Hepatocyte (in vitro differentiated cells): ENCODE results near the gene HMGN5. TPM values are rescaled to one million over a fixed set of nuclear protein-coding genes. Genes with fewer than 3 reads are reported as not detected.

Experiments
- DNase-seq: peaks from one replicate; pipeline ENCODE4 v3.0.0-alpha.2; 2016; ENCODE audit warnings: low spot score
- H2AFZ ChIP-seq: fragments of 200-600 bp; sonication (generic); 2 replicates; pipeline ENCODE4 v1.6.0; 2016; ENCODE audit warnings: antibody characterized with exemption, mild to moderate bottlenecking
- H3K27ac ChIP-seq: fragments of 200-600 bp; sonication (generic); 2 replicates; pipeline ENCODE4 v1.5.1; 2016; ENCODE audit warnings: mild to moderate bottlenecking
- H3K27me3 ChIP-seq: fragments of 200-600 bp; sonication (generic); 2 replicates; pipeline ENCODE4 v1.6.1; 2016
- H3K36me3 ChIP-seq: fragments of 200-600 bp; sonication (generic); replicated peaks from 2 replicates; pipeline ENCODE4 v1.5.1; 2016; ENCODE audit warnings: low read depth; ENCODE audit not compliant: insufficient read depth
- H3K4me1 ChIP-seq: fragments of 200-600 bp; sonication (generic); 2 replicates; pipeline ENCODE4 v1.5.1; 2016; ENCODE audit warnings: mild to moderate bottlenecking, moderate library complexity; ENCODE audit not compliant: insufficient read depth
- H3K4me2 ChIP-seq: fragments of 200-600 bp; sonication (generic); 2 replicates; pipeline ENCODE4 v1.6.0; 2016
- H3K4me3 ChIP-seq: fragments of 200-600 bp; sonication (generic); 2 replicates; pipeline ENCODE4 v1.5.1; 2016; ENCODE audit warnings: mild to moderate bottlenecking
- H3K79me2 ChIP-seq: fragments of 200-600 bp; sonication (generic); 2 replicates; pipeline ENCODE4 v1.6.0; 2017; ENCODE audit warnings: mild to moderate bottlenecking
- H3K9me2 ChIP-seq: fragments of 200-600 bp; sonication (generic); replicated peaks from 2 replicates; pipeline ENCODE4 v1.6.0; 2017; ENCODE audit warnings: mild to moderate bottlenecking; ENCODE audit not compliant: insufficient read depth
- H3K9me3 ChIP-seq: fragments of 200-600 bp; sonication (generic); 2 replicates; pipeline ENCODE4 v1.5.1; 2016; ENCODE audit warnings: low read depth, mild to moderate bottlenecking
- H4K20me1 ChIP-seq: fragments of 200-600 bp; sonication (generic); 2 replicates; pipeline ENCODE4 v1.6.0; 2016; ENCODE audit warnings: mild to moderate bottlenecking; ENCODE audit not compliant: insufficient read depth, poor library complexity, severe bottlenecking
- EZH2 ChIP-seq: fragments of 200-600 bp; sonication (generic); IDR thresholded peaks from 2 replicates; pipeline ENCODE4 v1.6.1; 2016; ENCODE audit warnings: antibody characterized with exemption, mild to moderate bottlenecking, borderline replicate concordance
- EZH2phosphoT487 ChIP-seq: fragments of 200-600 bp; sonication (generic); IDR thresholded peaks from one replicate; pipeline ENCODE4 v1.6.1; 2018; ENCODE audit warnings: antibody characterized with exemption, mild to moderate bottlenecking, low read depth, moderate library complexity; ENCODE audit not compliant: unreplicated experiment, severe bottlenecking
- WGBS: methylation state at CpG from one replicate; pipeline ENCODE4 v1.1.6; 2016; ENCODE audit warnings: low lambda C conversion rate; ENCODE audit errors: missing lambda C conversion rate; 5-methylcytosine and 5-hydroxymethylcytosine counted together
- polyA plus RNA-seq: library from polyadenylated mRNA; unstranded; fragments of >200 nt; fragmentation: Nextera tagmentation; extraction: Ambion mirVana; gene quantifications from 2 replicates; pipeline ENCODE4 v1.2.1, GENCODE V29; 2016
- total RNA-seq: library from RNA; depleted of rRNA; stranded (reverse); fragments of >200 nt; gene quantifications from 2 replicates; pipeline ENCODE4 v1.2.3, GENCODE V29; 2014
- TF ChIP-seq, protein P1 (sequence below): fragments of 200-600 bp; sonication (generic); IDR thresholded peaks from 2 replicates; pipeline ENCODE4 v1.5.1; 2016; ENCODE audit warnings: antibody characterized with exemption, mild to moderate bottlenecking; ENCODE audit not compliant: poor library complexity

HMGN5 gene
- total and polyA plus RNA-seq, 2 experiments from 2014 or later, result 1.5 to 8.3 TPM

GRCh38 chrX:81168391-81168790, 33.3 kb downstream of the HMGN5 start:
- TF ChIP-seq, protein P1, sequence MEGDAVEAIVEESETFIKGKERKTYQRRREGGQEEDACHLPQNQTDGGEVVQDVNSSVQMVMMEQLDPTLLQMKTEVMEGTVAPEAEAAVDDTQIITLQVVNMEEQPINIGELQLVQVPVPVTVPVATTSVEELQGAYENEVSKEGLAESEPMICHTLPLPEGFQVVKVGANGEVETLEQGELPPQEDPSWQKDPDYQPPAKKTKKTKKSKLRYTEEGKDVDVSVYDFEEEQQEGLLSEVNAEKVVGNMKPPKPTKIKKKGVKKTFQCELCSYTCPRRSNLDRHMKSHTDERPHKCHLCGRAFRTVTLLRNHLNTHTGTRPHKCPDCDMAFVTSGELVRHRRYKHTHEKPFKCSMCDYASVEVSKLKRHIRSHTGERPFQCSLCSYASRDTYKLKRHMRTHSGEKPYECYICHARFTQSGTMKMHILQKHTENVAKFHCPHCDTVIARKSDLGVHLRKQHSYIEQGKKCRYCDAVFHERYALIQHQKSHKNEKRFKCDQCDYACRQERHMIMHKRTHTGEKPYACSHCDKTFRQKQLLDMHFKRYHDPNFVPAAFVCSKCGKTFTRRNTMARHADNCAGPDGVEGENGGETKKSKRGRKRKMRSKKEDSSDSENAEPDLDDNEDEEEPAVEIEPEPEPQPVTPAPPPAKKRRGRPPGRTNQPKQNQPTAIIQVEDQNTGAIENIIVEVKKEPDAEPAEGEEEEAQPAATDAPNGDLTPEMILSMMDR, result no peak
- TF ChIP-seq EZH2phosphoT487, result no peak
- no peak for TF ChIP-seq EZH2

DNA sequence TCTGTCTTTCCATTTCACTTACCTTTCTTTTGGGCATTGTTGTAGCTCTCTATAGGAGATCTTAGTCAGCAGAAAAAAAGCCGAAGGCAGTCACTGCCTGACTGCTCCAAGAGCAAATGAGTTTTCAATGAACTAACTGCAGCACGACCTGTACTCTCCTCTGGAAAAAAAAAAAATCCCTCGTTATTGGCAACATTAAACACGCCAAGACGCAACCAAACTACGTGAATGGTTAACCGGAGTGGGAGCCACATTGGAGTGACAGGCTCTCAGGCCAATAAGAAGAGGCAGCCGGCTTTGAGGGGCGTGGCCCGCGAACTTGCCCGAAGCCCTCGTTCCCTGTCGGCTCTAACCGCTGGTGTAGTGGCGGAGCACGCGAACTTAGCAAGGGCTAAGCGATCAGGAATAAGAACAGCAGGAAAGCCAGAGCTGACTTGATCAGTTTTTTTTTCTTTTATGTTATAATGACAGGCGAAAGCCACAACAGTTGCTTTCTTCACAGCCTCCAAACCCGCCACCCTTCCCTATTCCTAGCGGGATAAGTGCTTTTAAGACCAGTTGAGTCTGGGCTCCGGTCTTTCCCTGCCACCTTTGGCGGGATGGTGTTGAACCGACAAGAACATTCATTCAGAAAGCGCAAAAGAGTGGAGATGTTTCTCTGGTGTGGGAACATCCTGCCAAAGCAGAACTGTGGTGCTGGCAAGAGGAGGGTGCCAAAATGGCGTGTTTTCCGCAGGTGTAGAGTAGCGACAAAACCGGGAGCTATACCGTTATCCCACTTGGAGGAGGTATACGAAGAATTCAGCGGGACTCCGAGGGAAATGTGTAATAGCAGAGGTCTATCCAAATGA, 80.0 kb downstream of the HMGN5 start:
- no peaks in the 10 kb centered on the region for H3K36me3 ChIP-seq
- H3K27ac ChIP-seq, result peak overlapping the region; percentile 62
- peak overlapping the region; percentile 85 for H3K4me2 ChIP-seq
- no peaks in the 10 kb centered on the region for H3K9me2 ChIP-seq
- WGBS, result 41% methylated on average over 33 of the region's 34 CpGs
- H3K4me3 ChIP-seq, result peak overlapping the region; percentile 26
- H3K27me3 ChIP-seq, result peaks cover 7% of the 10 kb centered on the region
- DNase-seq, result peak; percentile 90
- no peaks in the 10 kb centered on the region for H3K9me3 ChIP-seq
- no peaks in the 10 kb centered on the region for H3K4me1 ChIP-seq
- H2AFZ ChIP-seq, result peak overlapping the region; percentile 86
- TF ChIP-seq EZH2 (no peak), EZH2phosphoT487 (no peak)
- TF ChIP-seq, protein P1, result no peak
- no peaks in the 10 kb centered on the region for H3K79me2 ChIP-seq
- no peaks in the 10 kb centered on the region for H4K20me1 ChIP-seq

More at GRCh38 chrX:81168391-81168790, 33.3 kb downstream of the HMGN5 start:
- Histone ChIP-seq H3K4me2 (no peak overlapping the region), H3K4me1 (no peaks in the 10 kb centered on the region), H2AFZ (no peak overlapping the region), H4K20me1 (no peaks in the 10 kb centered on the region), H3K27me3 (no peaks in the 10 kb centered on the region), H3K9me2 (no peaks in the 10 kb centered on the region), H3K36me3 (no peaks in the 10 kb centered on the region), H3K9me3 (no peaks in the 10 kb centered on the region), H3K79me2 (no peaks in the 10 kb centered on the region), H3K27ac (no peak overlapping the region), H3K4me3 (no peak overlapping the region)
- no peak for DNase-seq
- WGBS, result 72% methylated on average over 3 of the region's 3 CpGs

DNA sequence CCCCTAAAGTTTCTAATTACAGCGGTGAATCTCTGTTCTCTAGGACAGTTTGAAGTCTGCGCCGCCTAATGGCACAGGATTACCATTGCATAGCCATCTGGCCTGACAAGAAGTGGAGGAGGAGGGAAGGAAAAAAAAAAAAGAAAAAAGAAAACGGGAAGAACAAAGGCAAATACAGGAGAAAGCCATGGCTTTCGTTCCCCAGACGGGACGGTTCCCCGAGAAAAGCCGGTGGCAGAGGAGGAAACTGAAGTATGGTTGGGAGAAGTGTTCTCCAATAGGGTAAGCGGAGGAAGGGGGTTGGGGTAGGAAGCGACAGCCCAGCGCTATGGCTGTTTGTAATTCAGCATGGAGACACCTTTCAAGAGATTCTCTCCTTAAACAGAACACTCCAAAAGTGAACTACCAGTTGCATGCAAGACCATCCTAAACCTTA, 80.8 kb downstream of the HMGN5 start:
- H3K27ac ChIP-seq, result peak overlapping the region; percentile 62
- 38% methylated on average over 12 of the region's 12 CpGs for WGBS
- H3K4me2 ChIP-seq, result peak overlapping the region; percentile 77
- H3K36me3 ChIP-seq, result no peaks in the 10 kb centered on the region
- H3K27me3 ChIP-seq, result peaks cover 7% of the 10 kb centered on the region
- no peaks in the 10 kb centered on the region for H3K9me2 ChIP-seq
- peak overlapping the region; percentile 86 for H2AFZ ChIP-seq
- H3K9me3 ChIP-seq, result no peaks in the 10 kb centered on the region
- H3K79me2 ChIP-seq, result no peaks in the 10 kb centered on the region
- peak; percentile 69 for DNase-seq
- H4K20me1 ChIP-seq, result no peaks in the 10 kb centered on the region
- H3K4me3 ChIP-seq, result peak overlapping the region; percentile 23
- TF ChIP-seq EZH2, result no peak
- TF ChIP-seq, protein P1, result peak; percentile 48
- no peaks in the 10 kb centered on the region for H3K4me1 ChIP-seq
